ENCODE measurements around the gene INTS3.

The INTS3 gene

GRCh38 chr1:153733970-153734369, 6.1 kb downstream of the INTS3 start:
- DNase-seq = no peak

GRCh38 chr1:153734396-153735089, 6.7 kb downstream of the INTS3 start:
- DNase-seq = no peak
- TF ChIP-seq POLR2A (IDR thresholded peaks at IDR 0.05; ENCODE audit: low read length) (no peak), GATA1 (IDR thresholded peaks at IDR 0.05; ENCODE audit: low read depth, low read length) (no peak)

More at GRCh38 chr1:153733970-153734369, 6.1 kb downstream of the INTS3 start:
- TF ChIP-seq POLR2A (IDR thresholded peaks at IDR 0.05; ENCODE audit: low read length) (no peak), GATA1 (IDR thresholded peaks at IDR 0.05; ENCODE audit: low read depth, low read length) (no peak)

GRCh38 chr1:153735090-153735420, 7.2 kb downstream of the INTS3 start:
- DNase-seq = no peak
- TF ChIP-seq POLR2A (IDR thresholded peaks at IDR 0.05; ENCODE audit: low read length) (no peak), GATA1 (IDR thresholded peaks at IDR 0.05; ENCODE audit: low read depth, low read length) (no peak)

- TF ChIP-seq POLR2A (IDR thresholded peaks at IDR 0.05; ENCODE audit: low read length) = no peak
- TF ChIP-seq GATA1 (IDR thresholded peaks at IDR 0.05; ENCODE audit: low read depth, low read length) = no peak
- DNase-seq = no peak
These were observed 14.1 kb downstream of the INTS3 start for GRCh38 chr1:153741986-153742385.

- no peak for DNase-seq
- TF ChIP-seq GATA1 (IDR thresholded peaks at IDR 0.05; ENCODE audit: low read depth, low read length) (no peak), POLR2A (IDR thresholded peaks at IDR 0.05; ENCODE audit: low read length) (no peak)
These were observed 14.7 kb downstream of the INTS3 start for GRCh38 chr1:153742411-153743142.

GRCh38 chr1:153745417-153745816, 17.6 kb downstream of the INTS3 start:
- DNase-seq = no peak
- TF ChIP-seq POLR2A (IDR thresholded peaks at IDR 0.05; ENCODE audit: low read length) (no peak), GATA1 (IDR thresholded peaks at IDR 0.05; ENCODE audit: low read depth, low read length) (no peak)

- no peak for TF ChIP-seq GATA1 (IDR thresholded peaks at IDR 0.05; ENCODE audit: low read depth, low read length)
- TF ChIP-seq POLR2A (IDR thresholded peaks at IDR 0.05; ENCODE audit: low read length) = no peak
- no peak for DNase-seq
These were observed 18.3 kb downstream of the INTS3 start for GRCh38 chr1:153746174-153746573.

GRCh38 chr1:153748903-153749302, 21.1 kb downstream of the INTS3 start:
- TF ChIP-seq GATA1 (IDR thresholded peaks at IDR 0.05; ENCODE audit: low read depth, low read length) (no peak), POLR2A (IDR thresholded peaks at IDR 0.05; ENCODE audit: low read length) (no peak)
- no peak for DNase-seq

GRCh38 chr1:153749408-153750005, 21.7 kb downstream of the INTS3 start:
- TF ChIP-seq GATA1 (IDR thresholded peaks at IDR 0.05; ENCODE audit: low read depth, low read length) = no peak
- TF ChIP-seq POLR2A (IDR thresholded peaks at IDR 0.05; ENCODE audit: low read length) = no peak
- peak; percentile 82 to 87 for DNase-seq

GRCh38 chr1:153750026-153750995, 22.5 kb downstream of the INTS3 start:
- no peak for TF ChIP-seq GATA1 (IDR thresholded peaks at IDR 0.05; ENCODE audit: low read depth, low read length)
- TF ChIP-seq POLR2A (IDR thresholded peaks at IDR 0.05; ENCODE audit: low read length) = no peak
- no peak for DNase-seq

- TF ChIP-seq POLR2A (IDR thresholded peaks at IDR 0.05; ENCODE audit: low read length) = no peak
- no peak for TF ChIP-seq GATA1 (IDR thresholded peaks at IDR 0.05; ENCODE audit: low read depth, low read length)
- no peak for DNase-seq
These were observed 24.2 kb downstream of the INTS3 start for GRCh38 chr1:153752072-153752471.

- no peak for DNase-seq
- no peak for TF ChIP-seq POLR2A (IDR thresholded peaks at IDR 0.05; ENCODE audit: low read length)
- TF ChIP-seq GATA1 (IDR thresholded peaks at IDR 0.05; ENCODE audit: low read depth, low read length) = no peak
These were observed 24.8 kb downstream of the INTS3 start for GRCh38 chr1:153752571-153753195.

GRCh38 chr1:153754266-153754665, 26.4 kb downstream of the INTS3 start:
- TF ChIP-seq POLR2A (IDR thresholded peaks at IDR 0.05; ENCODE audit: low read length) (no peak), GATA1 (IDR thresholded peaks at IDR 0.05; ENCODE audit: low read depth, low read length) (no peak)
- no peak for DNase-seq
